SH-SY5Y (cell line): ENCODE results near the gene XYLT1.

Experiments used
- GATA2 ChIP-seq: IDR thresholded peaks from 2 replicates; pipeline ENCODE4 v1.6.1; 2011; ENCODE audit warnings: mild to moderate bottlenecking, low read depth, low read length
- GATA3 ChIP-seq: IDR thresholded peaks from 2 replicates; pipeline ENCODE4 v1.6.1; 2011; ENCODE audit warnings: low read depth, mild to moderate bottlenecking, low read length, moderate library complexity

- no peak for TF ChIP-seq GATA2
- no peak for TF ChIP-seq GATA3
These were observed 61.8 kb downstream of the XYLT1 start for GRCh38 chr16:17408955-17409441.
